HFF-Myc (cell line): ENCODE measurements around the gene IFITM1.
"Not testable (repeated sequence)": the region's sequence is repeated elsewhere in the genome, so short reads cannot be mapped to it uniquely, and the experiment has no call there.

Source experiments
- DNase-seq: peaks from one replicate; pipeline ENCODE4 v3.0.0-alpha.2; 2011; ENCODE audit warnings: low read depth; ENCODE audit errors: extremely low read depth
- H3K4me3 ChIP-seq: replicated peaks from 2 replicates; pipeline ENCODE4 v1.5.1; 2011; ENCODE audit warnings: low read depth, mild to moderate bottlenecking, control low read depth, low read length
- CTCF ChIP-seq: IDR thresholded peaks from 2 replicates; pipeline ENCODE4 v1.5.1; 2012; ENCODE audit warnings: mild to moderate bottlenecking, low read depth, low read length, control low read depth; ENCODE audit errors: missing control alignments

Gene IFITM1

GRCh38 chr11:313787-314553 is at the start of gene IFITM1:
Gene IFITM1, plus strand, starts transcription at chr11:314040. Its CDS starts 131 bp downstream, at chr11:314171.
- peak; percentile 80 for DNase-seq
- H3K4me3 ChIP-seq: peak within 1 kb of the TSS; percentile 67
- no peak for TF ChIP-seq CTCF

GRCh38 chr11:266676-267439 is 47.0 kb upstream of the IFITM1 start:
- DNase-seq: no peak
- no peak overlapping the region for H3K4me3 ChIP-seq
- no peak for TF ChIP-seq CTCF

- TF ChIP-seq CTCF: no peak
- no peak for DNase-seq
- H3K4me3 ChIP-seq: no peak overlapping the region
These were observed 46.3 kb upstream of the IFITM1 start for GRCh38 chr11:267491-267994.

- DNase-seq: peak; percentile 16
- not testable (repeated sequence) for H3K4me3 ChIP-seq
These were observed 45.1 kb upstream of the IFITM1 start for GRCh38 chr11:268716-269145.

- H3K4me3 ChIP-seq: no peak overlapping the region
- no peak for TF ChIP-seq CTCF
- no peak for DNase-seq
These were observed 44.5 kb upstream of the IFITM1 start for GRCh38 chr11:269146-269890.

GRCh38 chr11:270451-271318 is 43.2 kb upstream of the IFITM1 start:
- DNase-seq: no peak
- H3K4me3 ChIP-seq: no peak overlapping the region
- no peak for TF ChIP-seq CTCF
